Measurements from ENCODE around the gene DEPDC1. TPM values are rescaled to one million over a fixed set of nuclear protein-coding genes. Genes with fewer than 3 reads are reported as not detected.

DEPDC1 gene
- total RNA-seq, 4 donors from 2014 or later, result 0.72 to 9.5 (median 4.6) TPM

DNA sequence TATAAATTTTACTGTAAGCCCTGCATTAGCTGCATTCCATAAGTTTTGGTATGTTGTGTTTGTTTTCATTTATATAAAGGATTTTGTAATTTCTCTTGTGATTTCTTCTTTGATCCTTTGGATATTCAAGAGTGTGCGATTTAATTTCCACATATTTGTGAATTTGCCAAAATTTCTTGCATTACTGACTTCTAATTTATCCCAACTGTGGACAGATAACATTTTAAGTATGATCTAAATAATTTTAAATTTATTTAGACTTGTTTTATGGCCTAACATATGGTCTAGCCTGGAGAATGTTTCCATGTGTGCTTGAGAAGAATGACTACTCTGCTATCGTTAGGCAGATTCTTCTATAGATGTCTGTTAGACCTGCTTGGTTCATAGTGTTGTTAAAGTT is 70.3 kb downstream of the DEPDC1 start:
- 64% methylated on average over 2 of the region's 2 CpGs for WGBS
- H3K36me3 ChIP-seq, result no peaks in the 10 kb centered on the region
- no peaks in the 10 kb centered on the region for H3K27me3 ChIP-seq
- H3K9me3 ChIP-seq, result no peaks in the 10 kb centered on the region
- no peak overlapping the region for H3K27ac ChIP-seq
- H3K4me1 ChIP-seq, result no peaks in the 10 kb centered on the region
- TF ChIP-seq POLR2A (IDR thresholded peaks at IDR 0.05) (no peak), EP300 (IDR thresholded peaks at IDR 0.05) (no peak), POLR2AphosphoS5 (IDR thresholded peaks at IDR 0.05) (no peak)
- TF ChIP-seq, protein P1, sequence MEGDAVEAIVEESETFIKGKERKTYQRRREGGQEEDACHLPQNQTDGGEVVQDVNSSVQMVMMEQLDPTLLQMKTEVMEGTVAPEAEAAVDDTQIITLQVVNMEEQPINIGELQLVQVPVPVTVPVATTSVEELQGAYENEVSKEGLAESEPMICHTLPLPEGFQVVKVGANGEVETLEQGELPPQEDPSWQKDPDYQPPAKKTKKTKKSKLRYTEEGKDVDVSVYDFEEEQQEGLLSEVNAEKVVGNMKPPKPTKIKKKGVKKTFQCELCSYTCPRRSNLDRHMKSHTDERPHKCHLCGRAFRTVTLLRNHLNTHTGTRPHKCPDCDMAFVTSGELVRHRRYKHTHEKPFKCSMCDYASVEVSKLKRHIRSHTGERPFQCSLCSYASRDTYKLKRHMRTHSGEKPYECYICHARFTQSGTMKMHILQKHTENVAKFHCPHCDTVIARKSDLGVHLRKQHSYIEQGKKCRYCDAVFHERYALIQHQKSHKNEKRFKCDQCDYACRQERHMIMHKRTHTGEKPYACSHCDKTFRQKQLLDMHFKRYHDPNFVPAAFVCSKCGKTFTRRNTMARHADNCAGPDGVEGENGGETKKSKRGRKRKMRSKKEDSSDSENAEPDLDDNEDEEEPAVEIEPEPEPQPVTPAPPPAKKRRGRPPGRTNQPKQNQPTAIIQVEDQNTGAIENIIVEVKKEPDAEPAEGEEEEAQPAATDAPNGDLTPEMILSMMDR (IDR thresholded peaks at IDR 0.05), result no peak
- no peak overlapping the region for H3K4me3 ChIP-seq
- DNase-seq (ENCODE audit: low spot score in 2 of 2), result no peak

Other genes with a start within 250 kb of the DEPDC1 start
- gene RPE65, start 47.1 kb downstream of the DEPDC1 start, total RNA-seq, result not detected